Liver (tissue), 9 donors: Measurements from ENCODE around the gene CDS1. TPM values are rescaled to one million over a fixed set of nuclear protein-coding genes. Genes with fewer than 3 reads are reported as not detected.

Experiments
- DNase-seq: peaks from one replicate; pipeline ENCODE4 v3.0.0-alpha.2; 2017; ENCODE audit warnings: low spot score
- H3K27ac ChIP-seq, 2 donors: one replicate each; pipeline ENCODE4 v1.7.0; 2013; ENCODE audit warnings: inconsistent platforms in 2 of 2, low read length in 2 of 2, control low read depth in 1 of 2, low read depth in 1 of 2, mild to moderate bottlenecking in 1 of 2
- H3K27me3 ChIP-seq, 4 donors: one replicate each; pipeline versions ENCODE4 v1.6.1 to v1.7.0; 2013; ENCODE audit warnings: low read length in 3 of 4, inconsistent platforms in 1 of 4, mild to moderate bottlenecking in 1 of 4, moderate library complexity in 1 of 4; ENCODE audit not compliant: control insufficient read depth in 4 of 4, insufficient read depth in 4 of 4
- H3K36me3 ChIP-seq, 4 donors: one replicate each; pipeline versions ENCODE4 v1.6.1 to v1.7.0; 2013; ENCODE audit warnings: low read length in 3 of 4, mild to moderate bottlenecking in 3 of 4, low read depth in 1 of 4, moderate library complexity in 1 of 4; ENCODE audit not compliant: control insufficient read depth in 4 of 4, insufficient read depth in 3 of 4
- H3K4me1 ChIP-seq, 4 donors: one replicate each; pipeline versions ENCODE4 v1.6.1 to v1.7.0; 2013; ENCODE audit warnings: low read length in 3 of 4, mild to moderate bottlenecking in 3 of 4, moderate library complexity in 1 of 4; ENCODE audit not compliant: control insufficient read depth in 4 of 4, insufficient read depth in 4 of 4
- H3K4me3 ChIP-seq, 3 donors: one replicate each; pipeline versions ENCODE4 v1.6.1 to v1.7.0; 2013; ENCODE audit warnings: low read length in 3 of 3, control low read depth in 1 of 3, low read depth in 1 of 3, mild to moderate bottlenecking in 1 of 3
- H3K9ac ChIP-seq, 2 donors: one replicate each; pipeline ENCODE4 v1.7.0; 2013; ENCODE audit warnings: low read length in 2 of 2, mild to moderate bottlenecking in 2 of 2, moderate library complexity in 2 of 2, control low read depth in 1 of 2, low read depth in 1 of 2
- H3K9me3 ChIP-seq, 4 donors: one replicate each; pipeline versions ENCODE4 v1.6.1 to v1.7.0; 2013; ENCODE audit warnings: low read length in 3 of 4; ENCODE audit not compliant: control insufficient read depth in 4 of 4
- ATF3 ChIP-seq: IDR thresholded peaks from 2 replicates; pipeline ENCODE4 v1.6.1; 2016; ENCODE audit warnings: antibody characterized with exemption
- CTCF ChIP-seq: fragments of 150-350 bp; IDR thresholded peaks from 2 replicates; pipeline ENCODE4 v1.5.1; 2017; ENCODE audit warnings: improper control_type of control experiment, low read depth, low read length; ENCODE audit not compliant: missing input control
- EGR1 ChIP-seq, 2 donors: IDR thresholded peaks; 2 replicates each; pipeline ENCODE4 v1.6.1; 2016 to 2018; ENCODE audit warnings: antibody characterized with exemption in 2 of 2, low read depth in 2 of 2
- FOXA2 ChIP-seq: IDR thresholded peaks from 2 replicates; pipeline ENCODE4 v1.6.1; 2016; ENCODE audit warnings: antibody characterized with exemption
- GABPA ChIP-seq, 2 donors: IDR thresholded peaks in 1 of 2; conservative IDR thresholded peaks in 1 of 2; 2 replicates each; pipeline ENCODE4 v1.6.1; 2016; ENCODE audit warnings: antibody characterized with exemption in 2 of 2, mild to moderate bottlenecking in 1 of 2, moderate library complexity in 1 of 2
- HNF4G ChIP-seq: IDR thresholded peaks from 2 replicates; pipeline ENCODE4 v1.6.1; 2016; ENCODE audit warnings: antibody characterized with exemption
- JUND ChIP-seq, 2 donors: IDR thresholded peaks; 2 replicates each; pipeline ENCODE4 v1.6.1; 2016; ENCODE audit warnings: antibody characterized with exemption in 2 of 2
- MAX ChIP-seq: IDR thresholded peaks from 2 replicates; pipeline ENCODE4 v1.6.1; 2016; ENCODE audit warnings: antibody characterized with exemption
- NR2F2 ChIP-seq: IDR thresholded peaks from 2 replicates; pipeline ENCODE4 v1.6.1; 2016; ENCODE audit warnings: antibody characterized with exemption
- RAD21 ChIP-seq, 2 donors: IDR thresholded peaks; 2 replicates each; pipeline ENCODE4 v1.6.1; 2016; ENCODE audit warnings: antibody characterized with exemption in 2 of 2, mild to moderate bottlenecking in 2 of 2
- REST ChIP-seq: IDR thresholded peaks from 2 replicates; pipeline ENCODE4 v1.6.1; 2016; ENCODE audit warnings: antibody characterized with exemption, mild to moderate bottlenecking
- RXRA ChIP-seq, 2 donors: IDR thresholded peaks; 2 replicates each; pipeline ENCODE4 v1.6.1; 2017 to 2018; ENCODE audit warnings: antibody characterized with exemption in 2 of 2, mild to moderate bottlenecking in 1 of 2
- SP1 ChIP-seq: IDR thresholded peaks from 2 replicates; pipeline ENCODE4 v1.6.1; 2018; ENCODE audit warnings: antibody characterized with exemption, mild to moderate bottlenecking
- TAF1 ChIP-seq: conservative IDR thresholded peaks from 2 replicates; pipeline ENCODE4 v1.6.1; 2016; ENCODE audit warnings: antibody characterized with exemption, mild to moderate bottlenecking
- YY1 ChIP-seq: IDR thresholded peaks from 2 replicates; pipeline ENCODE4 v1.6.1; 2016; ENCODE audit warnings: antibody characterized with exemption, mild to moderate bottlenecking
- ZBTB33 ChIP-seq: IDR thresholded peaks from 2 replicates; pipeline ENCODE4 v1.6.1; 2016; ENCODE audit warnings: antibody characterized with exemption
- WGBS: extraction: QIAGEN DNeasy Blood & Tissue Kit; methylation state at CpG from one replicate; pipeline ENCODE4 v1.1.7; 2013; 5-methylcytosine and 5-hydroxymethylcytosine counted together
- polyA plus RNA-seq, 2 donors: library from polyadenylated mRNA; stranded (reverse) in 1 of 2; unstranded in 1 of 2; fragments of 200-250 nt in 1 of 2; fragments of >200 nt in 1 of 2; fragmentation: Nextera tagmentation in 1 of 2; extraction: Ambion mirVana in 1 of 2; gene quantifications; one replicate each; pipeline versions ENCODE4 v1.2.1 to v1.2.3, GENCODE V29; 2013 to 2015
- total RNA-seq, 2 donors: library from RNA; depleted of rRNA; stranded (reverse); fragments of >200 nt; gene quantifications; one replicate each; pipeline ENCODE4 v1.2.3, GENCODE V29; 2014
- donor health status: healthy.
- donor health status: healthy.
- donor health status: healthy.
- donor health status: healthy.
- donor health status: healthy.

Gene CDS1
- total and polyA plus RNA-seq, 4 donors, result 0.56 to 3.6 (median 0.78) TPM

- Histone ChIP-seq H3K27ac (no peak overlapping the region), H3K36me3 (no peaks in the 10 kb centered on the region), H3K27me3 (peaks cover 0 to 5% (median 0%) of the 10 kb centered on the region in 4 donors), H3K9me3 (no peaks in the 10 kb centered on the region), H3K9ac (no peak overlapping the region), H3K4me1 (no peaks in the 10 kb centered on the region), H3K4me3 (no peak overlapping the region)
- no peak for DNase-seq
- TF ChIP-seq RXRA (IDR thresholded peaks at IDR 0.05) (no peak), CTCF (no peak), YY1 (no peak), ATF3 (no peak), FOXA2 (no peak), NR2F2 (no peak), JUND (IDR thresholded peaks at IDR 0.05) (no peak), TAF1 (no peak), GABPA (IDR thresholded peaks at IDR 0.05 in 1 of 2, conservative IDR thresholded peaks at IDR 0.05 in 1 of 2) (no peak), SP1 (no peak), REST (no peak), ZBTB33 (no peak)
These were observed 55.2 kb downstream of the CDS1 start for GRCh38 chr4:84638092-84638491.

GRCh38 chr4:84639145-84639544 is 56.2 kb downstream of the CDS1 start:
- H3K27ac ChIP-seq, result no peak overlapping the region
- WGBS, result 91% methylated on average over 1 of the region's 1 CpG
- no peaks in the 10 kb centered on the region for H3K4me1 ChIP-seq
- H3K4me3 ChIP-seq, result no peak overlapping the region
- H3K36me3 ChIP-seq, result no peaks in the 10 kb centered on the region
- TF ChIP-seq YY1 (no peak), EGR1 (IDR thresholded peaks at IDR 0.05; ENCODE audit: low read depth in 2 of 2) (no peak), FOXA2 (no peak), GABPA (IDR thresholded peaks at IDR 0.05 in 1 of 2, conservative IDR thresholded peaks at IDR 0.05 in 1 of 2) (no peak), REST (no peak), MAX (no peak), ATF3 (no peak), HNF4G (no peak), ZBTB33 (no peak), JUND (IDR thresholded peaks at IDR 0.05) (no peak), TAF1 (no peak), NR2F2 (no peak), RAD21 (IDR thresholded peaks at IDR 0.05) (no peak), SP1 (no peak), RXRA (IDR thresholded peaks at IDR 0.05) (no peak)
- no peak overlapping the region for H3K9ac ChIP-seq
- no peaks in the 10 kb centered on the region for H3K9me3 ChIP-seq
- H3K27me3 ChIP-seq, result peaks cover 0 to 5% (median 0%) of the 10 kb centered on the region in 4 donors
- no peak for DNase-seq
